Measurements from ENCODE around the gene DNAH9. TPM values are rescaled to one million over a fixed set of nuclear protein-coding genes. Genes with fewer than 3 reads are reported as not detected.

The DNAH9 gene
- total RNA-seq, 5 donors from 2014 or later (not counting 1 experiment from before 2014, with no cell fraction given): not detected

DNA sequence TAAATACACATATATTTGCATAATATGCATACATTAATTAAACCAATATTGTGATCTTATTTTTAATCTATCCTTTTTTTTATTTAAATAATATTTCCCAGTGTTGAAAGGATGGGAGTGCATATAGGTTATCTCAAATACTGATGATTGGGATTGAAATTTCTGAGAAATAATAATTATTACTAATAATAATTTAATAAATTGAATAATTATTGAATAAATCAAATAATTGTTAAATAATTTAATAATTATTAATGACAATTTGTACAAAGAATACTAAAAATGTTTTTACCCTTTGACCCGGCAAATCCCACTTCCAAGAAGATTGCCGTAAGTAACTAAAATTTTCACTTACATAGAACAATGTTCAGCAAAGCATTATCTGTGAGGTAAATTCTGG lies 250.1 kb downstream of the DNAH9 start:
- no peak overlapping the region for H3K4me3 Mint-ChIP-seq
- ChIA-PET POLR2A (no interaction called here), CTCF (no interaction called here)
- H3K4me3 ChIP-seq (ENCODE audit: control insufficient read depth in 1 of 2, extremely low read depth in 1 of 2, low read length in 1 of 2): no peak overlapping the region
- no peak overlapping the region for H3K27ac ChIP-seq (ENCODE audit: low read length)
- H3K9me3 Mint-ChIP-seq: peaks cover 2 to 18% (median 13%) of the 10 kb centered on the region in 3 donors
- H3K36me3 Mint-ChIP-seq: no peaks in the 10 kb centered on the region
- H3K27me3 Mint-ChIP-seq: peaks cover 8% of the 10 kb centered on the region in 2 donors
- H3K27ac Mint-ChIP-seq: no peak overlapping the region
- H3K36me3 ChIP-seq (ENCODE audit: control insufficient read depth in 2 of 2, extremely low read depth in 1 of 2, insufficient read depth in 1 of 2, low read length in 1 of 2): no peaks in the 10 kb centered on the region
- ATAC-seq (replicated peaks in 1 of 4) (no peak), DNase-seq (no peak)
- no peaks in the 10 kb centered on the region for H3K4me1 Mint-ChIP-seq
- WGBS (ENCODE audit: insufficient coverage): no CpG with 5 or more reads among the region's 2 CpGs
- H3K27me3 ChIP-seq (replicated peaks in 1 of 2; ENCODE audit: control insufficient read depth in 2 of 2, extremely low read depth in 1 of 2, insufficient read depth in 2 of 2, low read length in 1 of 2): peaks cover 0 to 3% of the 10 kb centered on the region in 2 experiments
- no peaks in the 10 kb centered on the region for H3K4me1 ChIP-seq (ENCODE audit: control insufficient read depth in 1 of 2, extremely low read depth in 1 of 2, insufficient read depth in 2 of 2, low read length in 2 of 2)
- H3K9me3 ChIP-seq: no peaks in the 10 kb centered on the region

DNA sequence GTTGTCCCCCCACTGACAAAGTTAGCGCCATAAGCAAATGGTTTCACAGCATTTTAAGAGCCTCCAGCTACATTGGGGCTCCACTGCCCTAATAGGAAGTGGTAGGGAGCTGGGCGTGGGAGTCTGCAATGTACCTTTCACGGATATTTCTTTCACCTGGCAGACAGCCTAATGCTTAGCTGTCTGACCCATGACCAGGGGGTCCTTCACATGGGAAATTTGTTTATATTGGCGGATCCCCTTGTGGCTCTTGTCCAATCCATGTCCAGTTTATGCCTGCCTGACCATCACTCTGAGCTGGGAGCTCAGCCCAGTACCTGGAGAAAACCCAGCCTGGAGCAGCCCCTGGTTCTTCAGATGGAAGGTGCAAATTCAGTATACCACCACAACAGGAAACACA lies 254.0 kb downstream of the DNAH9 start:
- ChIA-PET POLR2A (no interaction called here), CTCF (no interaction called here)
- Histone ChIP-seq H3K4me3 (ENCODE audit: control insufficient read depth in 1 of 2, extremely low read depth in 1 of 2, low read length in 1 of 2) (no peak overlapping the region), H3K36me3 (ENCODE audit: control insufficient read depth in 2 of 2, extremely low read depth in 1 of 2, insufficient read depth in 1 of 2, low read length in 1 of 2) (no peaks in the 10 kb centered on the region), H3K4me1 (ENCODE audit: control insufficient read depth in 1 of 2, extremely low read depth in 1 of 2, insufficient read depth in 2 of 2, low read length in 2 of 2) (no peaks in the 10 kb centered on the region), H3K9me3 (no peaks in the 10 kb centered on the region), H3K27me3 (replicated peaks in 1 of 2; ENCODE audit: control insufficient read depth in 2 of 2, extremely low read depth in 1 of 2, insufficient read depth in 2 of 2, low read length in 1 of 2) (peaks cover 0 to 3% of the 10 kb centered on the region in 2 experiments), H3K27ac (ENCODE audit: low read length) (no peak overlapping the region)
- no peak for ATAC-seq (replicated peaks in 1 of 4)
- peaks cover 8% of the 10 kb centered on the region in 2 donors for H3K27me3 Mint-ChIP-seq
- H3K4me1 Mint-ChIP-seq: no peaks in the 10 kb centered on the region
- no peak overlapping the region for H3K27ac Mint-ChIP-seq
- peaks cover 0 to 23% (median 13%) of the 10 kb centered on the region in 3 donors for H3K9me3 Mint-ChIP-seq
- no peak overlapping the region for H3K4me3 Mint-ChIP-seq
- WGBS (ENCODE audit: insufficient coverage): 67% methylated on average over 1 of the region's 4 CpGs
- no peak for DNase-seq
- H3K36me3 Mint-ChIP-seq: no peaks in the 10 kb centered on the region

GRCh38 chr17:11852912-11853311 lies 254.6 kb downstream of the DNAH9 start:
- Mint-ChIP-seq H3K4me1 (no peaks in the 10 kb centered on the region), H3K27me3 (peaks cover 8% of the 10 kb centered on the region in 2 donors), H3K36me3 (no peaks in the 10 kb centered on the region), H3K4me3 (no peak overlapping the region), H3K27ac (no peak overlapping the region), H3K9me3 (peaks cover 0 to 23% (median 11%) of the 10 kb centered on the region in 3 donors)
- CTCF ChIA-PET: no interaction called here
- H3K36me3 ChIP-seq (ENCODE audit: control insufficient read depth in 2 of 2, extremely low read depth in 1 of 2, insufficient read depth in 1 of 2, low read length in 1 of 2): no peaks in the 10 kb centered on the region
- no peaks in the 10 kb centered on the region for H3K4me1 ChIP-seq (ENCODE audit: control insufficient read depth in 1 of 2, extremely low read depth in 1 of 2, insufficient read depth in 2 of 2, low read length in 2 of 2)
- no peaks in the 10 kb centered on the region for H3K9me3 ChIP-seq
- DNase-seq (no peak), ATAC-seq (replicated peaks in 1 of 4) (no peak)
- H3K27me3 ChIP-seq (replicated peaks in 1 of 2; ENCODE audit: control insufficient read depth in 2 of 2, extremely low read depth in 1 of 2, insufficient read depth in 2 of 2, low read length in 1 of 2): peaks cover 0 to 3% of the 10 kb centered on the region in 2 experiments
- no CpG with 5 or more reads among the region's 2 CpGs for WGBS (ENCODE audit: insufficient coverage)
- POLR2A ChIA-PET: no interaction called here
- no peak overlapping the region for H3K27ac ChIP-seq (ENCODE audit: low read length)
- H3K4me3 ChIP-seq (ENCODE audit: control insufficient read depth in 1 of 2, extremely low read depth in 1 of 2, low read length in 1 of 2): no peak overlapping the region

DNA sequence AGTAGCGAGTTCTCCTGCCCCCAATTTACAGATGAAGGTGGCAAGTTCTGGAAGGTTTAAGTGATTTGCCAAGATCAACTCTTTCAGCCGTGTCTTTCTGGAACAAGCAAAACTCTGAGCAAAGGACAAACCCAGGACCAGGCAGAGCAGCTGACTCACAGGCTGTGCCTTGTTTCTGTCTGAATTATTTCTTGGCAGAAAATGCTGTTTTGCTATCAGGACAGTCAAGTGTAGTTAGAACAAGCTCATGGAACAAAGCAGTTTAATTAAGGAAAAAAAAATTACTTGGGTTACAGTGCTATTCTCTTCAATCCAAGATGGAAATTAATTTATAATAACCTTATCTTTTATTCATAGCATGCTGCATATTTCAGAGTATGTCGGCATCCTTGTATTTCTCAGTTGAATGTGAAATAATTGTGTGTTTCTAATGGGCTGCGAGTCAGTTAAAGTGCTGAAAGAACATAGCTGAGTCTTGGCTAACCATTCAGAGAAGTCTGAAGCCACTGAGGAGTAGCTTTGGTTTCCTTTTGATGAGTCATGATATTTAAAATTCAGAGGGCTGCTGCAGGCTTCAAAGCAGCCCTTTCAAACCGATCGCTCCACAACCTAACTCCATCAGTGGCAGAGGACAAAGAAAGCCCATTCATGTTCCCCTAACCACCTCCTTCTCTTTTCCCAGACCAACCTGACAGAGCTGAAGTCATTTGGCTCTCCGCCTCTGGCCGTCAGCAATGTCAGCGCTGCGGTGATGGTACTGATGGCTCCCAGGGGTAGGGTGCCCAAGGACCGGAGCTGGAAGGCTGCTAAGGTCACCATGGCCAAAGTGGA lies 255.3 kb downstream of the DNAH9 start:
- Mint-ChIP-seq H3K4me1 (no peaks in the 10 kb centered on the region), H3K36me3 (no peaks in the 10 kb centered on the region), H3K4me3 (no peak overlapping the region), H3K9me3 (peaks cover 1 to 23% (median 9%) of the 10 kb centered on the region in 3 donors), H3K27ac (no peak overlapping the region), H3K27me3 (peaks cover 8% of the 10 kb centered on the region in 2 donors)
- Histone ChIP-seq H3K36me3 (ENCODE audit: control insufficient read depth in 2 of 2, extremely low read depth in 1 of 2, insufficient read depth in 1 of 2, low read length in 1 of 2) (no peaks in the 10 kb centered on the region), H3K27ac (ENCODE audit: low read length) (no peak overlapping the region), H3K4me3 (ENCODE audit: control insufficient read depth in 1 of 2, extremely low read depth in 1 of 2, low read length in 1 of 2) (no peak overlapping the region), H3K9me3 (no peaks in the 10 kb centered on the region), H3K4me1 (ENCODE audit: control insufficient read depth in 1 of 2, extremely low read depth in 1 of 2, insufficient read depth in 2 of 2, low read length in 2 of 2) (no peaks in the 10 kb centered on the region), H3K27me3 (replicated peaks in 1 of 2; ENCODE audit: control insufficient read depth in 2 of 2, extremely low read depth in 1 of 2, insufficient read depth in 2 of 2, low read length in 1 of 2) (peaks cover 0 to 3% of the 10 kb centered on the region in 2 experiments)
- POLR2A ChIA-PET: interaction anchor here (0.5 to 0.6 kb wide), 2 partner anchors 22 to 47 kb away, joined by 3 to 4 read pairs; no protein-coding TSS in a partner anchor
- DNase-seq (no peak), ATAC-seq (replicated peaks in 1 of 4) (no peak)
- WGBS (ENCODE audit: insufficient coverage): 83% methylated on average over 9 of the region's 11 CpGs
- CTCF ChIA-PET: no interaction called here

DNA sequence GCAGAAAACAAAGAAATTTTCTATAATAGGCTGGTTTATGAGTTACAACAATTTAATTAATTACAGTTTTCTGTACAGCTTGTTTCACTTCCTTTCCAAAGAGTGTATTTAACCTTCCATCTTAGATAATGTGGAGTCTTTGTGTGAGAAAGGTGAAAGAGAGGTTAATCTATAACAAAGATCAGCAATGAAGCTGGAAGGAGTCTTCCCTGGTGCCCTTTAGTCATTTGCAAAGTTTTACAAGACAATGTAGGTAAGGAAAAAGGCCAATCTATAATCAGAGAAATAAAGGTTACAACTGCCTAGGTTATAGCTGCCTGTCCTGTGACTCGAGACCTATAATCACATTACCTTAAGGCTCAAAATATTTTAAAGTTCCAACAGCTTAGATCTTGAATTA lies 257.0 kb downstream of the DNAH9 start:
- H3K9me3 ChIP-seq: no peaks in the 10 kb centered on the region
- ATAC-seq (replicated peaks in 1 of 4): no peak
- H3K4me3 Mint-ChIP-seq: no peak overlapping the region
- no CpG with 5 or more reads among the region's 1 CpG for WGBS (ENCODE audit: insufficient coverage)
- H3K36me3 Mint-ChIP-seq: no peaks in the 10 kb centered on the region
- DNase-seq: no peak
- POLR2A ChIA-PET: no interaction called here
- H3K4me1 Mint-ChIP-seq: no peaks in the 10 kb centered on the region
- no peak overlapping the region for H3K4me3 ChIP-seq (ENCODE audit: control insufficient read depth in 1 of 2, extremely low read depth in 1 of 2, low read length in 1 of 2)
- H3K4me1 ChIP-seq (ENCODE audit: control insufficient read depth in 1 of 2, extremely low read depth in 1 of 2, insufficient read depth in 2 of 2, low read length in 2 of 2): no peaks in the 10 kb centered on the region
- H3K27ac Mint-ChIP-seq: no peak overlapping the region
- H3K27ac ChIP-seq (ENCODE audit: low read length): no peak overlapping the region
- CTCF ChIA-PET: no interaction called here
- peaks cover 6 to 19% (median 6%) of the 10 kb centered on the region in 3 donors for H3K9me3 Mint-ChIP-seq
- no peaks in the 10 kb centered on the region for H3K36me3 ChIP-seq (ENCODE audit: control insufficient read depth in 2 of 2, extremely low read depth in 1 of 2, insufficient read depth in 1 of 2, low read length in 1 of 2)
- peaks cover 0 to 3% of the 10 kb centered on the region in 2 experiments for H3K27me3 ChIP-seq (replicated peaks in 1 of 2; ENCODE audit: control insufficient read depth in 2 of 2, extremely low read depth in 1 of 2, insufficient read depth in 2 of 2, low read length in 1 of 2)
- peaks cover 2 to 8% of the 10 kb centered on the region in 2 donors for H3K27me3 Mint-ChIP-seq

DNA sequence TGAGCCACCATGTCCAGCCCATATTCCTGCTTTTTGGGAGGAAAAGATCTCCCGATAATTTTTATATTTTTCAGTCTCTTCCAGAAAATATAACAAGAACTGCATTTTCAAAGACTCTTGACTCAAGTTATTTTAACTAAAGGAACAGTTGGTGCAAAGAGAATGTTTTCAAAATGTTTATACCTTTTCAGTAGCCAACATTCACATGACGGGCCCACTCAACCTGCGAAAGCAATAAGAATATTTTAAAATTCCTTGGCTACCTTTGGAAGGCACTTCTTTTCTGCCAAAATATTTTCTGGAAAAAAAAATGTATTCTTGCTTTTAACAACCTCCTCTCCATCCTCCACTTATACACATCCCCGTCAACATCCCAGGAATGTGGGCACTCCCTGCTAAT lies 258.7 kb downstream of the DNAH9 start:
- CTCF ChIA-PET: no interaction called here
- Histone ChIP-seq H3K9me3 (no peaks in the 10 kb centered on the region), H3K36me3 (ENCODE audit: control insufficient read depth in 2 of 2, extremely low read depth in 1 of 2, insufficient read depth in 1 of 2, low read length in 1 of 2) (no peaks in the 10 kb centered on the region), H3K4me3 (ENCODE audit: control insufficient read depth in 1 of 2, extremely low read depth in 1 of 2, low read length in 1 of 2) (no peak overlapping the region), H3K4me1 (ENCODE audit: control insufficient read depth in 1 of 2, extremely low read depth in 1 of 2, insufficient read depth in 2 of 2, low read length in 2 of 2) (no peaks in the 10 kb centered on the region), H3K27ac (ENCODE audit: low read length) (no peak overlapping the region), H3K27me3 (replicated peaks in 1 of 2; ENCODE audit: control insufficient read depth in 2 of 2, extremely low read depth in 1 of 2, insufficient read depth in 2 of 2, low read length in 1 of 2) (no peaks in the 10 kb centered on the region)
- no peak for DNase-seq
- Mint-ChIP-seq H3K36me3 (no peaks in the 10 kb centered on the region), H3K4me3 (no peak overlapping the region), H3K4me1 (no peaks in the 10 kb centered on the region), H3K27me3 (no peaks in the 10 kb centered on the region), H3K27ac (no peak overlapping the region), H3K9me3 (peaks cover 6 to 10% (median 6%) of the 10 kb centered on the region in 3 donors)
- 100% methylated on average over 1 of the region's 4 CpGs for WGBS (ENCODE audit: insufficient coverage)
- no peak for ATAC-seq (replicated peaks in 1 of 4)
- POLR2A ChIA-PET: no interaction called here
